ENCODE data around the gene PWP1.

Gene PWP1

DNA sequence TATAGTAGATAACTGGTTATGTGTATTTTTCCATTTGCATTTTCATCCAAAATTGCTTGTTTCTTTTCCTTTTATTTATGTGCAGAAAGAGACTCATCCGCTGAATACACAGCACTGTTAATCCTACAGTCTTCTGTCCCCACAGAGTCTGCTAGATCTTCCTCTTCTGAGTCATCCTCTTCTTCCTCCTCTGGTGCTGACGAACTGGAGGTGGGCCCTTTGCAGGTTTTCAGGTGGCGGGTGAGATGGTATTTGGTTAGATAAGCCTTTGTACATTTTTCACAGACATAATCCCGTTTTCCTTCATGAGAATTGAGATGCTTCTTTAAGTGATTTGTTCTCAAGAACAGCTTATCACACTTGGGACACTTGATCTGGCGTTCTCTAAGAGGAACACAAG lies 48.5 kb downstream of the PWP1 start:
- DNase-seq, result no peak

DNA sequence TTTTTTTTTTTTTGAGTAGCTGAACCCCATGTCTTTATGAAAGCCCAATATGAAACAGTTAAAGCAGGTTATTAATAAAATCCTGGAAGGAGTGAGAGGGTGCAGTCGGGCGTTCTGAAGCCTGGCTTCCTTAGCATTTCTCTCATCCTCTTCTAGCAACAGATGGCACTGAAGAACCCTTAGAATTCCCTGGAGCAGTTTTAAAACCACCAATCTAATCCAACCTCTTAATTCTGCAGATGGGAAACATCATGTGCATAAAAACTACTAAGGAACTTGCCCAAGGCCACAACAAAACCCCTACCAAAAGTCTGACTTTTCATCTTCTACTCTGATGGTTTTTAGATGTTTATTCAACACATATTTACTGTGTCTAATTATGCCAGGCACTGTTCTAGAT lies 50.2 kb downstream of the PWP1 start:
- no peak for DNase-seq

DNA sequence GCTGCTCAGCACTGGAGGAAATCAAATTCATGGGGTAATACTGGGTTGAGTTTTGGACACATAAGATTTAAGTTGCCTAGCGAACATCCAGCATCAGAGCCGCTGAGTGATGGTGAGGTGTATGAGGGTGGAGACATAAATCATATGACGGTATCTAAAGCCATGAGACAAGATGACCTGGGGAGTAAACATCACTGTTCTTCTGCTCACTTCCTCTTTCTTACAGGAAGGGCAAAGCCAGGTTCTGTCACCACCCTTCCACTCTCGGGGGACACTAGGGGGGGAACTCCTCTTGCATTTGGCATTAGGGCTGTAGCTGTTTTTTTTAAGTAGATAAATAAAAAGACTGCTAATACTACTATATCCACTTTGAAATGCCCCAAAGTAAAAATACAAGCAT lies 51.3 kb downstream of the PWP1 start:
- no peak for DNase-seq

DNA sequence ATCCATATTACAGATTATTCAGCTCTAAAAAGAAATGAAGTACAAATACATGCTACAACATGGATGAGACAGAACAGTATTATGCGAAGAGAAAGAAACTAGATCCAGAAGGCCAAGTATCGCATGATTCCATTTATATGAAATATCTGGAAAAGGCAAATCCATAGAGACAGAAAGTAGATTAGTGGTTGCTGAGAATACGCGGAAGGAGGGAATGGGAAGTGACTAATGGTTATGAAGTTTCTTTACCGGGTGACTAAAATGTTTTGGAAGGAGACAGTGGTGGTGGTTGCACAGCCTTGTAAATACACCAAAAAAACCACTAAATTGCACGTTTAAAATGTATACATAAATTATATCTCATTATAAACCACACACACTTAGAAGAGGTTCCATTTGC lies 62.9 kb downstream of the PWP1 start:
- DNase-seq, result no peak

DNA sequence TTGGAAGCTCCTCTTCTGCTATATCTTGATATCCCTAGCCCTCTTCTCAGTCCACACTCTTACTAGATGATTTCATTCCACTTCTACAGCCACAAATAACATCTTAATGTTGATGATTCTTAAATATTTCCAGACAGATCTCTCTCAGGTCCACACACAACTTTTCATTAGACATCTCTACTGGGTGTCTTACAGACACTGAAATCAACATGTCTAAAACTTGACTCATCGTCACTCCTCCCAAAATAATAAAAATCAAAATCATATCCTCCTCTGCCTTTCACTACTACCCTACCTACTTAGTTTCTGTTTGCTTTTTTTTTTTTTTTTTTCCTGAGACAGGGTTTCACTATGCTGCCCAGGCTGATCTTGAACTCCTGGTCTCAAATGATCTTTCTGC lies 63.5 kb downstream of the PWP1 start:
- DNase-seq, result no peak

DNA sequence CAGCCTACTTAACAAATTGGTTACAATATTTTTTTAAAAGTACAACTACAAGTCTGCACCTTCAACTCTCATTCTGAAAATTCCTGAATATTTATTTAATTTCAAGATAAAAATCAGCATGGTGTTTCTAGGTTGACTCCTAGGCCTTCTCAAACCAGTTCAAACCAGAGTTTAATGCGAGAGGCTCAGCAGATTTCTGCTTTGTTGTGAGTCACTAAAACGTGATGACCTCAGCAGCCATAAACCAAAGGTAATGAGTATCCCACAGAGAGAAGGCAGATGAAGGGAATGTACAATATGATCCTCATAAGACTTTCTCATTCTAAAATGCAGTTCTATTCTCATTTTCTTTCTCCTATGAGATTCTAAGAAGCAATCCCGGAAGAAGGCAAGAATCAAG lies 73.8 kb downstream of the PWP1 start:
- no peak for DNase-seq

DNA sequence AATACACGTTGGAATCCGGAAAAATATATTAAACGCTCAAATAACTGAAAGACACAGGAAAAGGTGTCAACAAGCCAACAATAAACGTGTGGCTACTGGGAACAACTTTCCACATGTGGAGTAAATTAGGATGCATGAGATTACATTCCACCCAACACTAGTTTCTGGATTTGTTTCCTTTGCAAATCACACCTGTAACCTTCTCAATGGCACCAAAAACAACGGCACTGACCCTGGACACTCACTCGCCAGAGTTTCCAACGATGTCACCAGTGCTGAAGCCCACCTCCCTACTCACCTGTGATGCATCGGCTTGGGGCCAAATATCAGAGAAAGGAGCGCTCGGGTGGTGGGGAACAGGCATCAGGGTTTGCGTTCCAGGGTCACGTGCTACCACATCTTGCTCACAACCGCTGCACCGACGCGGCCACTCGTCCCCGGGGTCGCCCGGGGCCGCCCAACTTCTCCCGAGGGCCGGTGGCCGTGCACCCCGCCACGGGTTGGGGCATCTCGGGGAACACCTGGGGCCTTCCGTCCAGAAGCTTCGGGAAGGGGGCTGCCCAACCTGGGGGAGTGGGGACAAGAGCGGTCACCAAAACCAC lies 74.7 kb downstream of the PWP1 start:
- peak; percentile 67 for DNase-seq

DNA sequence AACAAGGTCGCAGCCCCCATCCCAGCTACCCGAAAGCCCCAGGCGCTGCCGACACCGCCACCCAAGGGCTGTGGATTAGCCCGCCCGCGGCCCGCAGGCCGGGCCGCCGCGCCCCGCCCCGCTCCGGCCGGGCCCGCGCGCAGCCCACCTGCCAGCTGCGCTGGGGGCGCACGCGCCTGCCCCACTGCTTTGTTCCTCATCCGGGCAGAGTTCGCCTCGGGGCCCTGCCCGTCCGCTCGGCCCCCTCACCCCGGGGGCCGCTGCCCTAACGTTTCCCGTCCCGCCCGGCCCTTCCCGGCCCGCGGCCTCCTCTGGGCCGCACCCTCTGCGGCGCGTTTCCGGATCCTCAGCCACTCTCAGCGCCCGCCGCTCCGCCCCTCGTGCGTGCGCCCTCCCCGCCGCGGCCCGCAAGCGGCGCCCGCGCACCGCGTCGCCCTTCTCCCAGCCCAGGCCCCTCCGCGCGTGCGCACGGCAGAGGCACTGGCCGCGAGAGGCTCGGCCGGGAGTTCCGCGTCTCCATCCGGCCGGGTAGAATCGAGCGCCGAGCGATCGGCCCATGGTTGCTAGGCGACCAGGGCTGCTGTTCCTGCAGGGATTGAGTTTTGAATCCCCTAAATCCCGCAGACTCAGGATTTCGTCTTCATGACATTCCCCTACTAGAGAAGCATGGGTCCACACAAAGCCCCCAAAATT lies 75.4 kb downstream of the PWP1 start, which contains the start of gene PRDM4:
Gene PRDM4, minus strand, starts transcription at position 329 of the 693 bp plus-strand sequence. CDS start 622 bp downstream, outside the sequence.
- peak; percentile 93 for DNase-seq

DNA sequence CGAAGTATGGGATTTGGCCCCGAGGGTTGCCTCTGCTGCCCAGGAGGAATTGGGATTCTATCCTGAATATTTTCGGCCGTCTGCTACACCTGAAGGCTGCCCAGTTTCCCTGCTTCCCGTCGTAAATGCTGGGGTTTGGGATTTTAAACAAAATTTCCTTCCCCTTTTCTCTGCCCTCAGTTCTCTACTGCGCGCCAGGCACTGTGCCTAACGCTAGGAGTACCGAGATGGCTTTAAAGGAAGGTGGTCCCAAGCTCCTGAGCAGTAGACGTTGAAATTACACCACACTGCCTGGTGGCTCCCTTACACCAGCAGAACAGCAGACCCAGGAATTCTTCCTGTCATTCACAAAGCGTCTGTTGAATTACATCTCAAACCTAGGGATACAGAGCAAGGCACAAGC lies 75.9 kb downstream of the PWP1 start:
- DNase-seq, result no peak
